ENCODE data around the gene VAMP1. TPM values are rescaled to one million over a fixed set of nuclear protein-coding genes. Genes with fewer than 3 reads are reported as not detected.

VAMP1 gene
- polyA plus RNA-seq, 4 donors: 8.0 to 11.6 (median 10.1) TPM

- no peak for DNase-seq (ENCODE audit: low read depth in 4 of 4, low spot score in 3 of 4)
Measured at GRCh38 chr12:6452245-6452943, 18.1 kb downstream of the VAMP1 start.

- peak in 3 of 4 donors; percentile 67 to 84 (median 80) for DNase-seq (ENCODE audit: low read depth in 4 of 4, low spot score in 3 of 4)
Measured at GRCh38 chr12:6451348-6452244, 18.9 kb downstream of the VAMP1 start, which contains the start of gene TAPBPL. Gene TAPBPL, plus strand, starts transcription at chr12:6452042. Its CDS starts 207 bp downstream, at chr12:6452249.

GRCh38 chr12:6450869-6451347, 19.6 kb downstream of the VAMP1 start:
- no peak for DNase-seq (ENCODE audit: low read depth in 4 of 4, low spot score in 3 of 4)

GRCh38 chr12:6450091-6450868, 20.2 kb downstream of the VAMP1 start:
- no peak for DNase-seq (ENCODE audit: low read depth in 4 of 4, low spot score in 3 of 4)

GRCh38 chr12:6444704-6445688, 25.5 kb downstream of the VAMP1 start, which contains the start of gene CD27:
Gene CD27, plus strand, starts transcription at chr12:6444955. Its CDS starts 141 bp downstream, at chr12:6445096.
- DNase-seq (ENCODE audit: low read depth in 4 of 4, low spot score in 3 of 4): no peak

GRCh38 chr12:6444031-6444430, 26.4 kb downstream of the VAMP1 start:
- DNase-seq (ENCODE audit: low read depth in 4 of 4, low spot score in 3 of 4): no peak

GRCh38 chr12:6443361-6443983, 27.0 kb downstream of the VAMP1 start:
- DNase-seq (ENCODE audit: low read depth in 4 of 4, low spot score in 3 of 4): no peak

GRCh38 chr12:6442836-6443235, 27.6 kb downstream of the VAMP1 start:
- DNase-seq (ENCODE audit: low read depth in 4 of 4, low spot score in 3 of 4): no peak

- no peak for DNase-seq (ENCODE audit: low read depth in 4 of 4, low spot score in 3 of 4)
Measured at GRCh38 chr12:6440391-6440790, 30.1 kb downstream of the VAMP1 start.

GRCh38 chr12:6438345-6438744, 32.1 kb downstream of the VAMP1 start:
- DNase-seq (ENCODE audit: low read depth in 4 of 4, low spot score in 3 of 4): no peak

- no peak for DNase-seq (ENCODE audit: low read depth in 4 of 4, low spot score in 3 of 4)
Measured at GRCh38 chr12:6437586-6437985, 32.9 kb downstream of the VAMP1 start.

GRCh38 chr12:6435961-6436715, 34.3 kb downstream of the VAMP1 start:
- DNase-seq (ENCODE audit: low read depth in 4 of 4, low spot score in 3 of 4): no peak

GRCh38 chr12:6434205-6435140, 36.0 kb downstream of the VAMP1 start:
- no peak for DNase-seq (ENCODE audit: low read depth in 4 of 4, low spot score in 3 of 4)

GRCh38 chr12:6432991-6433390, 37.5 kb downstream of the VAMP1 start:
- DNase-seq (ENCODE audit: low read depth in 4 of 4, low spot score in 3 of 4): no peak

GRCh38 chr12:6430124-6430989, 40.1 kb downstream of the VAMP1 start:
- no peak for DNase-seq (ENCODE audit: low read depth in 4 of 4, low spot score in 3 of 4)

- DNase-seq (ENCODE audit: low read depth in 4 of 4, low spot score in 3 of 4): no peak
Measured at GRCh38 chr12:6428326-6428725, 42.2 kb downstream of the VAMP1 start.

Measured in right renal pelvis (tissue), 4 donors.